DOHH2 (cell line): Measurements from ENCODE around the gene TMEM87B.
"Not testable (repeated sequence)": the region's sequence is repeated elsewhere in the genome, so short reads cannot be mapped to it uniquely, and the experiment has no call there.

Experiments used
- H3F3A ChIP-seq: fragments of 200-600 bp; sonication (generic), shearing (Covaris generic); 2 replicates; pipeline ENCODE4 v1.6.0; 2016; ENCODE audit warnings: antibody characterized with exemption, mild to moderate bottlenecking; ENCODE audit not compliant: control insufficient read depth, insufficient read depth
- H3K27ac ChIP-seq: fragments of 200-600 bp; sonication (generic); 2 replicates; pipeline ENCODE4 v1.5.1; 2014; ENCODE audit warnings: low read depth, mild to moderate bottlenecking, low read length, moderate library complexity
- H3K27me3 ChIP-seq: fragments of 200-600 bp; sonication (generic); 2 replicates; pipeline ENCODE4 v1.6.1; 2014; ENCODE audit warnings: mild to moderate bottlenecking, low read length, mixed read lengths; ENCODE audit not compliant: control insufficient read depth
- H3K36me3 ChIP-seq: fragments of 200-600 bp; sonication (generic); 2 replicates; pipeline ENCODE4 v1.6.1; 2014; ENCODE audit warnings: mild to moderate bottlenecking, low read length, moderate library complexity, mixed read lengths; ENCODE audit not compliant: control insufficient read depth
- H3K4me1 ChIP-seq: fragments of 200-600 bp; sonication (generic); 2 replicates; pipeline ENCODE4 v1.6.1; 2014; ENCODE audit warnings: mild to moderate bottlenecking, low read length, mixed read lengths; ENCODE audit not compliant: control insufficient read depth
- H3K4me2 ChIP-seq: fragments of 200-600 bp; sonication (generic); 2 replicates; pipeline ENCODE4 v1.6.0; 2014; ENCODE audit warnings: mild to moderate bottlenecking, low read length, moderate library complexity
- H3K4me3 ChIP-seq: fragments of 200-600 bp; sonication (generic); 2 replicates; pipeline ENCODE4 v1.5.1; 2014; ENCODE audit warnings: mild to moderate bottlenecking, low read length, mixed read lengths
- H3K79me2 ChIP-seq: fragments of 200-600 bp; sonication (generic); 2 replicates; pipeline ENCODE4 v1.6.1; 2014; ENCODE audit warnings: mild to moderate bottlenecking, low read length, mixed read lengths; ENCODE audit not compliant: control insufficient read depth
- H3K9me2 ChIP-seq: fragments of 200-600 bp; sonication (generic); replicated peaks from 2 replicates; pipeline ENCODE4 v1.6.1; 2014; ENCODE audit warnings: mild to moderate bottlenecking, low read length, mixed read lengths; ENCODE audit not compliant: control insufficient read depth
- H3K9me3 ChIP-seq: fragments of 200-600 bp; sonication (generic); 2 replicates; pipeline ENCODE4 v1.6.1; 2014; ENCODE audit warnings: antibody characterized with exemption, low read length, mixed read lengths; ENCODE audit not compliant: control insufficient read depth, insufficient read depth
- H4K20me1 ChIP-seq: fragments of 200-600 bp; sonication (generic); 2 replicates; pipeline ENCODE4 v1.6.0; 2014; ENCODE audit warnings: low read depth, mild to moderate bottlenecking, antibody characterized with exemption, low read length, moderate library complexity; ENCODE audit not compliant: control insufficient read depth, insufficient read depth
- CTCF ChIP-seq: fragments of 200-600 bp; sonication (generic); IDR thresholded peaks from one replicate; pipeline ENCODE4 v1.5.1; 2014; ENCODE audit warnings: antibody characterized with exemption, mild to moderate bottlenecking, low read depth, low read length; ENCODE audit not compliant: poor library complexity, severe bottlenecking
- EZH2phosphoT487 ChIP-seq: fragments of 200-600 bp; sonication (generic); IDR thresholded peaks from 2 replicates; pipeline ENCODE4 v1.6.1; 2017; ENCODE audit warnings: borderline replicate concordance, mild to moderate bottlenecking, antibody characterized with exemption, low read length, moderate library complexity, mixed read lengths

TMEM87B gene

GRCh38 chr2:112062894-112063293 is 7.8 kb downstream of the TMEM87B start:
- H4K20me1 ChIP-seq: no peaks in the 10 kb centered on the region; the same call in 1 of the 2 replicates
- H3K4me2 ChIP-seq: no peak overlapping the region

GRCh38 chr2:112065486-112065885 is 10.4 kb downstream of the TMEM87B start:
- Histone ChIP-seq H3K27ac (no peak overlapping the region), H3K9me3 (no peaks in the 10 kb centered on the region), H4K20me1 (no peaks in the 10 kb centered on the region), H3F3A (no peaks in the 10 kb centered on the region), H3K27me3 (no peaks in the 10 kb centered on the region), H3K4me2 (no peak overlapping the region), H3K4me1 (no peaks in the 10 kb centered on the region), H3K9me2 (no peaks in the 10 kb centered on the region), H3K4me3 (no peak overlapping the region), H3K79me2 (no peaks in the 10 kb centered on the region), H3K36me3 (peaks cover 67% of the 10 kb centered on the region)
- TF ChIP-seq EZH2phosphoT487 (no peak), CTCF (no peak)

More at GRCh38 chr2:112062894-112063293, 7.8 kb downstream of the TMEM87B start:
- Histone ChIP-seq H3K27me3 (no peaks in the 10 kb centered on the region), H3K27ac (no peak overlapping the region), H3K9me3 (no peaks in the 10 kb centered on the region), H3K9me2 (no peaks in the 10 kb centered on the region), H3K4me3 (no peak overlapping the region), H3K79me2 (peaks cover 16% of the 10 kb centered on the region), H3F3A (no peaks in the 10 kb centered on the region), H3K4me1 (peaks cover 8% of the 10 kb centered on the region; the same call in 1 of the 2 replicates), H3K36me3 (peaks cover 63% of the 10 kb centered on the region)
- TF ChIP-seq CTCF (no peak), EZH2phosphoT487 (no peak)

GRCh38 chr2:112065966-112066365 is 10.9 kb downstream of the TMEM87B start:
- no peak overlapping the region for H3K27ac ChIP-seq
- no peaks in the 10 kb centered on the region for H3K79me2 ChIP-seq
- no peak overlapping the region for H3K4me3 ChIP-seq
- no peaks in the 10 kb centered on the region for H3K27me3 ChIP-seq
- H3K9me2 ChIP-seq: no peaks in the 10 kb centered on the region
- no peaks in the 10 kb centered on the region for H3F3A ChIP-seq
- H4K20me1 ChIP-seq: no peaks in the 10 kb centered on the region
- H3K36me3 ChIP-seq: peaks cover 63% of the 10 kb centered on the region
- H3K9me3 ChIP-seq: no peaks in the 10 kb centered on the region
- TF ChIP-seq CTCF (no peak), EZH2phosphoT487 (no peak)
- H3K4me2 ChIP-seq: no peak overlapping the region
- no peaks in the 10 kb centered on the region for H3K4me1 ChIP-seq

GRCh38 chr2:112069794-112070193 is 14.7 kb downstream of the TMEM87B start:
- not testable (repeated sequence) for H3K9me3 ChIP-seq, H3F3A ChIP-seq, H4K20me1 ChIP-seq, H3K4me1 ChIP-seq, H3K79me2 ChIP-seq, H3K27me3 ChIP-seq, H3K4me3 ChIP-seq, H3K9me2 ChIP-seq, H3K4me2 ChIP-seq, H3K27ac ChIP-seq
- peaks cover 36% of the 10 kb centered on the region for H3K36me3 ChIP-seq
